KBM-7 (cell line): ENCODE results near the gene MKNK2.
"Not testable (repeated sequence)": the region's sequence is repeated elsewhere in the genome, so short reads cannot be mapped to it uniquely, and the experiment has no call there.

ENCODE experiments used
- DNase-seq: peaks from one replicate; pipeline ENCODE4 v3.0.0-alpha.2; 2015
- in situ Hi-C: fragments of 300-500 bp; cut with MboI; formaldehyde crosslinking; loops from 2 replicates; pipeline ENCODE4 v1.14.3; 2020; ENCODE audit warnings: low sequenced_read_pairs, low pct_unique_long_range_greater_than_20kb, mixed read lengths

The MKNK2 gene

DNA sequence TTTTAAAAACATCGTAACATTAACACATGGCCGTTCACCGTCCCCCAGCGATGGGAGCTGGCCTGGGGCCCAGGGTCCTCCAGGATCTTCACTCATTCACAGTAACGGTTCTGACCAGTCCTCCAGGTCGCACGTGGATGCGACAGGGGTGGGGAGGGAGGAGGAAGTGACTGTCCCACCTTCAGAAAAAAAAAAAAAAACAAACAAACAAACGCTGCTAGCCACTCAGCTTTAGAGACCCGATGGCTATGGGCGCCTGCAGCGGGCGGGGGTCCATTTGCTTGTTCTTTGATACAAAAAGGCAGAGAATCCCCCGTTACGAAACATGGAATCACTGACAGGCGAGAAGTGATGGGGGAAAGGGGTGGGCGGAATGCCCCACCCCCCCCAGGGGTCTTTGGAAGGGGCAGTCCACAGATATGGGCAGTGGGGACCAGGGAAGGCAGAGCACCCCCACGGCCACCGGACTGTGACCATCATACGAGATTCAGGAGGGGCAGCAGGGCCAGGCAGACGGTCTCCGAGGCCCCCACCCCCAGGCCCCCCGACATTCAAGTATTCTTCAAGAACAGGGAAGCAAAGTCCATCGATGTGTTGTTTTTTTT, 13.3 kb downstream of the MKNK2 start:
- in situ Hi-C loops = no loop called here
- DNase-seq = no peak

DNA sequence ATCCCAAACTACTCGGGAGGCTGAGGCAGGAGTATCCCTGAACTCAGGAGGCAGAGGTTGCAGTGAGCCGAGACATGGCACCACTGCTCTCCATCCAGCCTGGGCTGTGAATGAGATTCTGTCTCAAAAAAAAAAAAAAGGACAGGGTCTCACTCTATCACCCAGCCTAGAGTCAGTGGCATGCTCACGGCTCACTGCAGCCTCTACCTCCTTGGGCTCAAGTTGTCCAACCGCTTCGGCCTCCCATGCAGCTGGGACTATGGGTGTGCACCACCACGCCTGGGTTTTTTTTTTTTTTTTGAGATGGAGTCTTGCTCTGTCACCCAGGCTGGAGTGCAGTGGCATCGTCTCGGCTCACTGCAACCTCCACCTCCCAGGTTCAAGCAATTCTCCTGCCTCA, 14.6 kb downstream of the MKNK2 start:
- DNase-seq = no peak
- in situ Hi-C loops = no loop called here

DNA sequence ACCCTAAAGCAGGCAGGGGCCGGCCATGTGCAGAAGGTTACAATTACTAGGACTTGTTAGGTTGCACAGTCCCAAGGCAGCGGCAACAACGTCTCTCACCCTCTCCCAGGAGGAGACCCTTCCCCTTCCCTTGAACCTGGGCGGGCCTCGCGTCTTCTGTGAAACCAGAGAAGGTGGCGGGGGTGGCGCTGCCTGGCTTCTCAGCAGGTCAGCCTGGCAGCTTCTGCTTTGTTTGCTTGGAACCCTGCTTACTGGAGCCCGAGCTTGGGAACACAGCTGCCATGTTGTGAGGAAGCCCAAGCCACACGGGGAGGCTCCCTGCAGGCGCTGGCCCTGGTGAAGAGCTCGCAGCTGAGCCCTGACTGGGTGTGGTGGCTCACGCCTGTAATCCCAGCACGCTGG, 15.5 kb downstream of the MKNK2 start:
- in situ Hi-C loops = no loop called here
- no peak for DNase-seq

DNA sequence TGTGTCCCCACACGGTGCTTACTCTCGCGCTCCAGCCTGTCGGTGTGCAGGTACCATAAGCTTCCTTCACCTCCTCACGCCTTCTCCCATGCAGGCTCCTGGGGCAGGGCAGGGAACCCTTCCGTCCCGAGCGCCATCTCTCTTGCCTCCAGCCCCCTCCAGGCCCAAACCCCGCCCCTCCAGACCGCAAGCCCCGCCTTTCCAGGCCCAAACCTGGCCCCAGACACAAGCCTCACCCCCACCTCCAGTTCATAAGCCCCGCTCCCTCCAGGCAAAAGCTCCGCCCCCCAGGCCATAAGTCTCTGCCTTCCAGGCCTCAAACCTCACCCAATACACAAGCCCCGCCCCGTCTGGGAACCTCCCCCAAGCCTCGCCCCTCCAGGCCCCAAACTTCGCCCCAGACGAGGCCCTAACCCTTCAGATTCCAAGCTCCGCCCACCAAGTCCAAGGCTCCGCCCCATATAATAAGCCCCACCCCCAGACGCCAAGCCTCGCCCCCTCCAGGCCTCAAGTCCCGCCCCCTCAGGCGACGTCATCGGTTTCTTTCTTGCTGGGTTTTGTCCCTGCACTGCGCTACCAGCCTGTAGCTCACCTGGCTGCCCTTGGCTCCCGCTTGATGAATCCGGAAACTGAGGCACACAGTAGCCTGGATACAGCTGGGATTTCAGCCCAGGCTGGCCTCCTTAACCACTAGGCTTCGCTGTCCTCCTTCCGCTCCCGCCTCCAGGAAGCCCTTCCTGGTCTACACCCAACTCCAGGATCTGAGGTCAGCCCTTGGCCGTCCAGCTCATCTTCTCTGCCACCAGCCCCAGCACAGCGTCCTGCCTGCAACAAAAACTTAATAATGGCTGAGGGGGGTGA, 16.1 kb downstream of the MKNK2 start:
- in situ Hi-C loops = no loop called here
- peak; percentile 69 for DNase-seq

DNA sequence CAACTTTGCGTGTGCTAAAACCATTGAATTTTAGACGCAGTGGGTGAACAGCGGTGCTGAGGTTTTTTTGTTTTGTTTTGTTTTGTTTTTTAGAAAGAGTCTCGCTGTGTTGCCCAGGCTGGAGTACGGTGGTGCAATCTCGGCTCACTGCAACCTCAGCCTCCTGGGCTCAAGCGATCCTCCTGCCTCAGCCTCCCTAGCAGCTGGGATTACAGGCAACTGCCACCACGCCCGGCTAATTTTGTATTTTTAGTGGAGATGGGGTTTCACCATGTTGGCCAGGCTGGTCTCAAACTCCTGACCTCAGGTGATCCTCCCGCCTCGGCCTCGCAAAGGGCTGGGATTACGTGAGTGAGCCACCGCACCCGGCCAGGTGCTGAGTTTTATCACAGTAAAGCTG, 16.8 kb downstream of the MKNK2 start:
- in situ Hi-C loops, DNase-seq: not testable (repeated sequence)

DNA sequence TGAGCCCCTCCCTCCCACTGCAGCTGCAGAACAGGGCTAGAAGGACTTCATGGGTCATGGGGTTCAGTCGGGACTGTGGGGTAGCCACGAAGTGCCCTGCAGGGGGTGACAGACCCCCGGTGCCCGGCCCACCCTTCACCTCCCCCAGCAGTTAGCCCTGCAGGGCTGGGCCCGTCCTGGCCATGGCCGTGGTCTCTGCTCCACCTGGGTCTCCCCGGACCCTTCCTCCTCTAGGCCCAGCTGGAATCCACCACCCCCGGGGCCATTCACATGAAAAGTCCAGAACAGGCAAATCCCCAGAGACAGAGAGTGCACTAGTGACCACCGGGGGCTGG, 17.3 kb downstream of the MKNK2 start:
- no peak for DNase-seq
- in situ Hi-C loops = no loop called here

DNA sequence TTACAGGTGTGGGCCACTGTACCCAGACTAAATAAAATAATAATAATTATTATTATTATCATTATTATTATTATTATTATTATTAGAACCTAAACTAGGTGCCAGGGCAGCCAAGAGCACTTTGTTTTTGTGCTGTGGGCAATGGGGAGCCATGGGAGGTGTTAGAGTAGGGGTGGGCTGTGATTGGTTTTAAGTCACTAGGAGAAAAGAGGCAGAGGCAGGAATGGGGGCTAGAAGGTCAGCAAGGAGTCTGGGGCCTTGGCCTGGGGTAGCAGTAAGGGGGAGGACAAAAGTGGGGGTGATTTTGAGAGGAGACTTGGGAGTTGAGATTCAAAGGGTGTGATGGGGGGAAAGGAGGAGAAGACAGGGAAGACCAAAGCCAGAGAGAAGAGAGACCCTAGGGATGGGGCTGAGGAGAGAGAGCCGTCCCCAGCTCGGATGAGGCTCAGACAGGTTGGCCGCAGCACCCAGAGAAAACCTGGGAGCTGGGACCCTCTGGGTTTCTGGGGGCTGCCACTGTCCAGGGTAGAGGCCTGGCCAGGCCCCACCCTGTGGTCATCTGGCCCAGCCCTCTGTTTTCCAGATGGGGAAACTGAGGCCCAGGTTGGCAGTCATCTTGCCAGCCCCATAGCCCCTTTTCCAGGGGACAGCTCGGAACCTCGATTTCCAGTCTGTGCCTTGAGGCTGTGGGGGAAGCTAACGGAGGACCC, 17.8 kb downstream of the MKNK2 start:
- DNase-seq = no peak
- in situ Hi-C loops = no loop called here

DNA sequence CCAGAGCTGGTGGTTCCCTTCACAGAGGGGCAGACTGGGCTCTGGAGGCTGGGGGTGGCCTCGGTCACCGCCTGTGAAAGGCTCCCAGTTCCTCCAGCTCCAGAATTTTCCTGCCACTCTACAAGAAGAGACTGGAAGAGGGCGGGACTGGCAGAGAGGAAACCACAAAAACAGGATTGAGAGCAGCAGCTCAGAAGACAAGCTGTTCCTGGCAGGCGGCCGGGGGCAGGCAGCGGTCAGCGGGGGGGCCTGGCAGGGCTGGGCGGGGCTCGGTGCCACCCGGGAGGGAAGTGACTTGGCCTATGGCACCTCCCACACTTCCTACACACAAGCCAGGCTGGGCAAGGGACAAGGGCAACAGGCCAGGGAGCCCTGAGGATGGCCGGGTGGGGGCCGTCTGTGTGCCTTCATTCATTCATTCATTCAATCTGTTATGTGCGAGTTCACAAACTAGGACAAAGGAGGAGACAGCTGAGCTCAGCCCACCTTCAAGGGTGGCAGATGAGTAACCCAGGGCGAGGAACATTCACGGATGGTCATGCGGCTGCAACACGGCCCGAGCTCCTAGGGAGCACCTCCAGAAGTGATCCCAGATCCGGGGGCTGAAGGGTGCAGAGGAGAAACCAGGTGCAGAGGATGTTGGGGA, 18.6 kb downstream of the MKNK2 start:
- in situ Hi-C loops = no loop called here
- DNase-seq = peak; percentile 77

DNA sequence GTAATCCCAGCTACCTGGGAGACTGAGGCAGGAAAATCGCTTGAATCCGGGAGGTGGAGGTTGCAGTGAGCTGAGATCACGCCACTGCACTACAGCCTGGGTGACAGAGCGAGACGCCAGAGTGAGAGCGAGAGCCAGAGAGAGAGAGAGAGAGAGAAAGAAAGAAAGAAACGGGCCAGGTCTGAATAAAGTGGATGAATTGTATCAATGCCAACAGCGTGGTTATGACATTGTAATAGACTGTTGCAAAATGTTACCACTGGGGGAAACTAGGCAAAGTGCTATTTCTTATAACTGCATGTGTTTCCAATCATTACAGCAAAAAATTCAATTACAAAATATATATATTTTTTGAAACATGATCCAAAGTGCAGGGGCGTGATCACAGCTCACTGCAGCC, 23.7 kb downstream of the MKNK2 start:
- in situ Hi-C loops = no loop called here

DNA sequence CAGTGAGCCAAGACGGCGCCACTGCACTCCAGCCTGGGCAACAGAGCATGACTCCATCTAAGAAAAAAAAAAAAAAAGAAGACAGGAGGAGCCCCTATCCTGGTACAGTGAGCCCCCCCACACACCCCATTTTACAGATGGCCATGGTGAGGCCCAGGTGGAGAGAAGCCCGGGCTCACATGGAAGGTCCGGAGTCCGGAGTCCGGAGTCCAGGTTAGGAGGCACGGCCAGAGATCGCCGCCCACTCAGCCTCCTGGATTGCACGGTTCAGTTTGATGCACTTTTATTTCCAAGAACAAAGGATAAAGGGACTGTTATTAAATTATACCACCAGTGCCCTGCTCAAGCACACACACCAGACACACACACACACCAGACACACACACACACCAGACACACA, 24.3 kb downstream of the MKNK2 start:
- in situ Hi-C loops = no loop called here
- DNase-seq = no peak

More for the DNA sequence above, 23.7 kb downstream of the MKNK2 start:
- DNase-seq = no peak

DNA sequence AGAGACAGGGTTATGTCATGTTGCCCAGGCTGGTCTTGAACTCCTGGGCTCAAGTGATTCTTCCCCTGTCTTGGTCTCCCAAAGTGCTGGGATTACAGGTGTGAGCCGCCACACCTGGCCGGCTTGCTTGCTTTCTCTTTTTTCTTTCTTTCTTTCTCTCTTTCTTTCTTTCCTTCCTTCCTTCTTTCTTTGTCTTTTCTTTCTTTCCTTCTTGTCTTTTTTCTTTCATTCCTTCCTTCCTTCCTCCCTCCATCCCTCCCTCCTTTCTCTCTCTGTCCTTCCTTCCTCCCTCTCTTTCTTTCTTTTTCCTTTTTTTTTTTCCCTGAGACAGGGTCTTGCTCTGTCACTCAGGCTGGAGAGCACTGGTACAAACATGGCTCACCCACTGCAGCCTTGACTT, 28.8 kb downstream of the MKNK2 start:
- DNase-seq = no peak
- in situ Hi-C loops = no loop called here

DNA sequence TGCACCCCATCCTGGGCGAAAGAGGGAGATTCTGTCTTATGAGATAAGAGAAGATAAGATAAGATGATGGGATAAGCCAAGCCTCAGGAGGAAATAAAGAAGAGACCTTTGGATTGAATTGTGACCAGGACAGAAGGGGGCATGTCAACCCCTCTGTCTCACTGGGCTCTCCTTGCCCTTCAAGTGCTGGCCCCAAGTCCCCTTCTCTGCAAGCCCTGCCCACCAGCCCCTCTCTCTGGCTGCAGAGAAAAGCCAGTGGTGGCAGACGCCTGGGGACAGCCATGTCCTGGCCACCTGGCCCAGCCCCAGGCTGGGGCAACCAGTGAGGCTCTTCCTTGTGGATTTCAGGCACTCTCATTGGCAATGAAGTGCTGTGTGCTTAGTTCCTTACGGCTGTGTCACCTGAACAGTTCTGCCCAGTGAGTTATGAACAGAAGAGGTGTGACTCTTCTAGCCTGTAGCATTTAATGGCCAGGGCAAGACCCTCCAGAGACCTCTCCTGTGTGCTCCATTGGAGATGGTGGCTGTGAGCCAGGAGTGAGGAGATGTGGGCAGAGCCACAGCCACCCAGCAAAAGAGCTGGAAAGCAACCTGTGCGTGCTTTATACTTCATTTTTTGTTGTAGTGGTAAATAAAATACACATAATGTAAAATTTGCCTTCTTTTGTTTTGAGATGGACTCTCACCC, 29.4 kb downstream of the MKNK2 start:
- no peak for DNase-seq
- in situ Hi-C loops = no loop called here

DNA sequence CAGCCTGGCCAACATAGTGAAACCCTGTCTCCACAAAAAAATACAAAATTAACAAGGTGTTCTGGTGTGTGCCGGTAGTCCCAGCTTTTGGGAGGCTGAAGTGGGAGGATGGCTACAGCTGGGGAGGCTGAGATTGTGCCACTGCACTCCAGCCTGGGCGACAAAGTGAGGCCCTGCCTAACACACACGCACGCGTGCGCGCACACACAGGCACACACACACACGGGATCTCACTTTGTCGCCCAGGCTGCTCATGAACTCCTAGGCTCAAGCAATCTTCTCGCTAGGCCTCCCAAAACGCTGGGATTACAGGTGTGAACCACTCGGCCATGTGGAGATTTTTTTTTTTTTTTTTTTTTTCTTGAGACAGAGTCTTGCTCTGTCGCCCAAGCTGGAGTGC, 32.3 kb downstream of the MKNK2 start:
- DNase-seq = no peak
- in situ Hi-C loops = no loop called here

DNA sequence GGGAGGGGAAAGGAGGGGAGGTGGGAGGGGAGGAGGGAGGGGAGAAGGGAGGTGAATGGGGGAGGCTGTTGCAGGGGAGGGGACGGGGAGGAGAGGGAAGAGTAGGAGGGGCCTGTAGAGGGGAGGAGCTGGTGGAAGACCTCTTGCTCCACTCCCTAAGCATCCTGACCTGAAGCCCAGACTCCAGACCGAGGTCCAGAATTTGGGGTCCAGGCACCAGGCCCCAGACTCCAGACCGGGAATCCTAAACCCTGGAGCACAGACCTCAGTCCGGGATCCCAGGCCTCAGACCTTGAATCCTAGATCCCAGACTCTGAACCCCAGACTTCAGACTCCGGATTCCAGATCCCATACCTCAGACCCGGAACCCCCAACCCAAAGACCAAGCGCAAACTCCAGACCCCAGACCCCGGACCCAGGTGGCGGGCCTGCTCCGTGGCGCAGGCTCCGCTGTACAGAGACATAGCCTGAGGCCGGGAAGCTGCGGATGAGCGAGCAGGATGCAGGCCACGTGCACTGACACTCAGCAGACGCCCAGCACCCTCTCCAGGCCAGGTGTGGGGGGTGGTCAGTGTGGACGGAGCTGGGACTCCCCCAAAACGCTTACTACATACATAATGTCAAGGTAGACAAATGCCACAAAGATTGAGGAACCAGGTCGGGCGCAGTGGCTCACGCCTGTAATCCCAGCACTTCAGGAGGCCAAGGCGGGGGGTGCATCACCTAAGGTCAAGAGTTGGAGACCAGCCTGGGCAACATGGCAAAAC, 34.8 kb downstream of the MKNK2 start:
- no peak for DNase-seq

DNA sequence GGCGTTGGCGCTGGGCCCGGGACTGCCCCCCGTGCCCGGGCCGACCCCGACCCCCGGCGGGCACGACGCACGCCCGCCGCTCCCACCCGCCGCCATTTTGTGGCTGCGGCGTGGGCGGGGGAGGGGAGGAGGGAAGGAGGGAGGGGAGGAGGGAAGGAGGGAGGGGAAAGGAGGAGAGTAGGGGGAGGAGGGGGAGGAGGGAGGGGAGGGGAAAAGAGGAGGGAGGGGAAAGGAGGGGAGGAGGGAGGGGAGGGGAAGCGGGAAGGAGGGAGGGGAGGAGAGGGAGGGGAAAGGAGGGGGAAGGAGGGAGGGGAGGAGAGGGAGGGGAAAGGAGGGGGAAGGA, 35.5 kb downstream of the MKNK2 start, which contains the start of gene BTBD2:
Gene BTBD2 (minus strand): TSS at position 107 of the 343 bp plus-strand sequence. CDS start 11 bp downstream, at position 96.
- DNase-seq = no peak
- in situ Hi-C loops = no loop called here

More for the DNA sequence above, 34.8 kb downstream of the MKNK2 start:
- in situ Hi-C loops = no loop called here

DNA sequence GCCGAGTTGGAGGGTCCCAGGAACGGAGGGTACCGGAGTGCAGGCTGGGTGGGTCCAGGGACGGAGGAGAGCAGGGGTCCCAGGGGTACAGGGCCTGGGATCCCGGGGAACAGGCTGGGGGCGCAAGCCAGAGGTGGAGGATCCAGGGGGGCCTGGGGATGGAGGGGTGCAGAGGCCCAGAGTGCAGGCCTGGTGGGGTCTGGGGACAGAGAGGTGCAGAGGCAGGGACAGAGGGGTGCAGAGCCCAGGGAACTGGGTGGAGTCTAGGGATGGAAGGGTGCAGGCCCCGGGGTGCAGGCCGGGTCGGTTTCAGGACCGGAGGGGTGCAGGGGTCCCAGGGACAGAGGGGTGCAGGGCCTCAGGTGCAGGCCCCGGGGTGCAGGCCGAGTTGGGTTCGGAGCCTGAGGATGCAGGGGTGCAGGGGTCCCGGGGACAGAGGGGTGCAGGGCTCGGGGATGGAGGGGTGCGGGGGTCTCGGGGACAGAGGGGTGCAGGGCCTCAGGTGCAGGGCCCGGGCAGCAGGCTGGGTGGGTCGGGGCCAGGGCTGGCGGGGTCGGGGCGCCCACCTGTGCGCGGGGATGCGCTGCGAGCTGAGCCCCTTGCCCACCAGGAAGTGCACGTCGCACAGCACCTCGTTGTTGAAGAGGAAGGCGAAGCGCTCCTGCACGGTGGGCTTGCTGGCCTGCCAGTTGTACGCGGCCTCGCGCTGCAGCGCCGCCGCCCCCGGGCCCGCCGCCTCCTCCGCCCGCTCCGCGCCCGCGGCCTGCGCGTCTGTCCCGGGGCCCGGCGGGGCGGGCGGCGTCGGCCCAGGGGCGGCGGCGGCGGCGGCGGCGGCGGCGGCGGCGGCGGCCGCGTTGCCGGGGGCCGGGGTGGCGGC, 36.1 kb downstream of the MKNK2 start:
- no peak for DNase-seq
- in situ Hi-C loops = no loop called here

DNA sequence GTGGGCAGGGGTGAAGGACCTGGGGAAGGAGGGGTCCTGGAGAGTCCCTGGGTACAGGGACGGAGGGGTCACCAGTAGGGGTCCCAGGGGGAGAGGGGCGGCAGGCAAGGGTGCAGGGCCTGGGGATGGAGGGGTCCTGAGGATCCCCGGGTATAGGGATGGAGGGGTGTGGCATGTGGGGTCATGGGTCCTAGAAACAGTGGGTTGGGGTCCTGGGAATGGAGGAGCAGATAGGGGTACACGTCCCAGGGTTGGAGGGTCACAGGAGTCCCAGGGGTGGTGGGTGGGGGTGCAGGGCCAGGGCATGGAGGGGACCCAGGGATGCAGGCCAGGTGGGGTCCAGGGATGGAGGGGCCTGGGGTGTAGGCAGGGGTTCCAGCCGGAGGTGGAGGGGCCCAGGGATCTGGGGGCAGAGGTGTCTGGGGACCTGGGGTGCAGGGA, 36.9 kb downstream of the MKNK2 start:
- no peak for DNase-seq
- in situ Hi-C loops = no loop called here

DNA sequence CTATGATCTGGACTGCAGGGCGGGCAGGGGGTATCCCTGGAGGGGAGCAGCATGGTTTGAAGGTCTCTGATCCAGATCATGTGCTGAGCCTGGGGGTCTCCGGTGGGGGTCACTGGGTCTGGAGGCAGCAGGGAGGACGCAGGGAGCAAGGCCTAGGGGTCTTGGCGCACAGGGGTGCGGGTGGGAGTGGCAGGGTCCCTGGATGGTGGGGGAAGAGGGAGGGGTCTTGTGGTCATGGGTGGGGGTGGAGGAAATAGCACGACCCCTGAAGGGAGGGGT, 37.4 kb downstream of the MKNK2 start:
- in situ Hi-C loops = no loop called here

More for the DNA sequence above, 37.4 kb downstream of the MKNK2 start:
- DNase-seq = no peak
